Pancreas (tissue), 10 donors: ENCODE results near the gene HERPUD2. TPM values are rescaled to one million over a fixed set of nuclear protein-coding genes. Genes with fewer than 3 reads are reported as not detected.

Experiments
- ATAC-seq, 4 donors: fragments of 200-7000 bp; cut with Tn5 transposase; one replicate each; pipeline versions ENCODE4 v1.8.0 to v1.9.1; 2020; ENCODE audit warnings: mild to moderate bottlenecking in 4 of 4, moderate library complexity in 4 of 4
- DNase-seq, 6 donors: peaks; one replicate each; pipeline ENCODE4 v3.0.0-alpha.2; 2020
- FAIRE-seq: peaks from 2 replicates; lab custom pipeline; 2012; peaks lifted over from hg19 to GRCh38; lab: Jason Lieb, UNC
- H3K27ac ChIP-seq, 4 donors: fragments of 200-600 bp; sonication (generic); 1 replicate in 3 of 4; 2 replicates in 1 of 4; pipeline versions ENCODE4 v1.5.0 to v1.8.0; 2020
- H3K27me3 ChIP-seq, 4 donors: fragments of 200-600 bp; one replicate each; pipeline ENCODE4 v1.8.0; 2021
- H3K36me3 ChIP-seq, 3 donors: fragments of 200-600 bp; sonication (generic) in 1 of 3; one replicate each; pipeline versions ENCODE4 v1.5.0 to v1.8.0; 2020 to 2021
- H3K4me1 ChIP-seq, 3 donors: fragments of 200-600 bp; one replicate each; pipeline ENCODE4 v1.8.0; 2021
- H3K4me3 ChIP-seq, 4 donors: fragments of 200-600 bp; sonication (generic) in 2 of 4; one replicate each; pipeline versions ENCODE4 v1.5.0 to v1.8.0; 2020 to 2021
- H3K9me3 ChIP-seq, 4 donors: fragments of 200-600 bp; one replicate each; pipeline ENCODE4 v1.8.0; 2021
- CTCF ChIP-seq, 4 donors: fragments of 200-600 bp; sonication (generic) in 3 of 4; IDR thresholded peaks; one replicate each; pipeline versions ENCODE4 v1.5.0 to v1.8.0; 2021; ENCODE audit warnings: antibody characterized with exemption in 4 of 4
- WGBS, 2 donors: extraction: QIAGEN DNeasy Blood & Tissue Kit; methylation state at CpG; one replicate each; pipeline ENCODE4 v1.1.7; 2013; 5-methylcytosine and 5-hydroxymethylcytosine counted together
- intact Hi-C, 3 donors: fragments of 100-400 bp; cut with DNase I; formaldehyde crosslinking; loops; one replicate each; pipeline versions ENCODE4 v1.11.1 to v1.14.2; 2022
- polyA plus RNA-seq, 2 donors: library from polyadenylated mRNA; stranded (reverse); fragments of 200-250 nt; gene quantifications; one replicate each; pipeline ENCODE4 v1.2.3, GENCODE V29; 2013
- total RNA-seq, 6 donors: library from RNA; stranded (reverse); fragmentation: NEBNext Ultra II Directional in 4 of 6; extraction: Animal tissue kit (Norgen Biotek cat#: 25700) in 4 of 6; gene quantifications; one replicate each; pipeline versions ENCODE4 v1.2.1 to v1.2.4, GENCODE V29; 2021 to 2023
- donor health status: healthy with polysubstance abuse.
- donor health status: DM: no; HTN: no; CAD: no; lungs with moderate emphysema.
- donor health status: DM: no; HTN: no; CAD: no.
- donor health status: control.
- donor health status: control.
- donor health status: Bipolar disorder and iron deficiency.
- donor health status: DM: yes; HTN: yes; CAD: no.
- donor health status: DM: no; HTN: no; CAD: no.
- donor health status: DM: no; HTN: no; CAD: no.
- donor health status: DM: yes; HTN: yes; CAD: no.

Gene HERPUD2
- total and polyA plus RNA-seq, 8 donors: 9.6 to 21.6 (median 16.4) TPM

- intact Hi-C loops: no loop called here
These were observed 75.1 kb downstream of the HERPUD2 start for GRCh38 chr7:35619863-35620262.

GRCh38 chr7:35617041-35617440, 77.9 kb downstream of the HERPUD2 start:
- H3K4me1 ChIP-seq: no peaks in the 10 kb centered on the region
- H3K27ac ChIP-seq: no peak overlapping the region
- H3K36me3 ChIP-seq: no peaks in the 10 kb centered on the region
- ATAC-seq (no peak), FAIRE-seq (no peak), DNase-seq (no peak)
- intact Hi-C loops: no loop called here
- no peaks in the 10 kb centered on the region for H3K9me3 ChIP-seq
- no peak overlapping the region for H3K4me3 ChIP-seq
- TF ChIP-seq CTCF (IDR thresholded peaks at IDR 0.05): no peak
- 53 to 59% methylated on average over 3 of the region's 3 CpGs for WGBS, 2 donors
- H3K27me3 ChIP-seq: no peaks in the 10 kb centered on the region

More at GRCh38 chr7:35619863-35620262, 75.1 kb downstream of the HERPUD2 start:
- ATAC-seq (no peak), FAIRE-seq (no peak), DNase-seq (no peak)
- no peaks in the 10 kb centered on the region for H3K27me3 ChIP-seq
- WGBS, 2 donors: 75 to 84% methylated on average over 1 of the region's 1 CpG
- H3K27ac ChIP-seq: no peak overlapping the region
- peaks cover 0 to 5% (median 0%) of the 10 kb centered on the region in 3 donors for H3K4me1 ChIP-seq
- H3K4me3 ChIP-seq: no peak overlapping the region
- H3K9me3 ChIP-seq: no peaks in the 10 kb centered on the region
- H3K36me3 ChIP-seq: no peaks in the 10 kb centered on the region
- TF ChIP-seq CTCF (IDR thresholded peaks at IDR 0.05): no peak

DNA sequence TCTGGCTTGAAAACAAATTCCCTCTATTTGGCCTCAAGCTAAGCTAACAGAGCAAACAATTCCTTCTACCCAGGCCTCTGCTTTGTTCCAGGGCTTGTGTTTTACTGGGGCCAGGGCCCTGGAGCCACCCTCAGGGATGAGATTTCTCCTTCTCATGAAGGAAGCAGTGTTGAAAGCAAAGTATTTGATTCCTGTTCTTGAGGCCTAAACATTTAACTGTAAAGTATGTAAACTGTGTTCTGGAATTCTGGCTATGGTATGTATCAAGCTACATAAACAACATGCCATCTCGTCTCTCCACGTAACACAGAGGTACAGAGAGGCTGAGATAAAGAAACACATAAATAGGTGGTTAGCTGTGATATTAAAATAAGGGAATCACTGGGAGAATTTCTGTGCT, 81.8 kb downstream of the HERPUD2 start:
- no peak overlapping the region for H3K4me3 ChIP-seq
- ATAC-seq: no peak
- 93 to 98% methylated on average over 2 of the region's 2 CpGs for WGBS, 2 donors
- FAIRE-seq: no peak
- no peak overlapping the region for H3K27ac ChIP-seq
- no peaks in the 10 kb centered on the region for H3K27me3 ChIP-seq
- no peak for TF ChIP-seq CTCF (IDR thresholded peaks at IDR 0.05)
- H3K36me3 ChIP-seq: no peaks in the 10 kb centered on the region
- H3K9me3 ChIP-seq: no peaks in the 10 kb centered on the region
- DNase-seq: no peak
- intact Hi-C loops: no loop called here
- H3K4me1 ChIP-seq: no peaks in the 10 kb centered on the region

- H3K4me1 ChIP-seq: no peaks in the 10 kb centered on the region
- no peak for FAIRE-seq
- 56 to 61% methylated on average over 1 of the region's 1 CpG for WGBS, 2 donors
- no peak for ATAC-seq
- no peak overlapping the region for H3K4me3 ChIP-seq
- no peak for DNase-seq
- no peaks in the 10 kb centered on the region for H3K36me3 ChIP-seq
- H3K9me3 ChIP-seq: no peaks in the 10 kb centered on the region
- H3K27me3 ChIP-seq: no peaks in the 10 kb centered on the region
- no peak overlapping the region for H3K27ac ChIP-seq
- no peak for TF ChIP-seq CTCF (IDR thresholded peaks at IDR 0.05)
- intact Hi-C loops: no loop called here
These were observed 89.2 kb downstream of the HERPUD2 start for GRCh38 chr7:35605760-35606159.

GRCh38 chr7:35604595-35604994, 90.3 kb downstream of the HERPUD2 start:
- Histone ChIP-seq H3K4me1 (no peaks in the 10 kb centered on the region), H3K4me3 (no peak overlapping the region), H3K9me3 (no peaks in the 10 kb centered on the region), H3K27me3 (no peaks in the 10 kb centered on the region), H3K27ac (no peak overlapping the region), H3K36me3 (no peaks in the 10 kb centered on the region)
- no peak for TF ChIP-seq CTCF (IDR thresholded peaks at IDR 0.05)
- intact Hi-C loops: no loop called here
- ATAC-seq: no peak
- DNase-seq: no peak
- FAIRE-seq: no peak
